Heart right ventricle (tissue), 16 donors: ENCODE results near the gene APOM. TPM values are rescaled to one million over a fixed set of nuclear protein-coding genes. Genes with fewer than 3 reads are reported as not detected.

ENCODE experiments used
- ATAC-seq, 8 donors: fragments of 200-7000 bp; cut with Tn5 transposase; one replicate each; pipeline ENCODE4 v1.9.1; 2020; ENCODE audit warnings: mild to moderate bottlenecking in 8 of 8, moderate library complexity in 8 of 8, moderate number of reproducible peaks in 1 of 8
- DNase-seq, 2 donors: peaks; one replicate each; pipeline ENCODE4 v3.0.0-alpha.2; 2020
- H3K27ac ChIP-seq, 10 donors: fragments of 200-600 bp; sonication (generic) in 2 of 10; one replicate each; pipeline versions ENCODE4 v1.5.0 to v1.8.0; 2020 to 2022; ENCODE audit warnings: mild to moderate bottlenecking in 3 of 10
- H3K27me3 ChIP-seq, 7 donors: fragments of 200-600 bp; one replicate each; pipeline ENCODE4 v1.8.0; 2021 to 2022; ENCODE audit warnings: mild to moderate bottlenecking in 2 of 7
- H3K36me3 ChIP-seq, 9 donors: fragments of 200-600 bp; sonication (generic) in 1 of 9; one replicate each; pipeline versions ENCODE4 v1.5.0 to v1.8.0; 2020 to 2022; ENCODE audit warnings: mild to moderate bottlenecking in 2 of 9
- H3K4me1 ChIP-seq, 9 donors: fragments of 200-600 bp; sonication (generic) in 1 of 9; one replicate each; pipeline versions ENCODE4 v1.5.0 to v1.8.0; 2020 to 2022; ENCODE audit warnings: mild to moderate bottlenecking in 4 of 9
- H3K4me3 ChIP-seq, 10 donors: fragments of 200-600 bp; sonication (generic) in 2 of 10; one replicate each; pipeline versions ENCODE4 v1.5.0 to v1.8.0; 2020 to 2022; ENCODE audit warnings: mild to moderate bottlenecking in 7 of 10, moderate library complexity in 2 of 10
- H3K9me3 ChIP-seq, 11 donors: fragments of 200-600 bp in 10 of 11; sonication (generic) in 2 of 11; one replicate each; pipeline versions ENCODE4 v1.5.0 to v1.8.0; 2013 to 2022; ENCODE audit warnings: mild to moderate bottlenecking in 2 of 11, control low read depth in 1 of 11, moderate library complexity in 1 of 11
- CTCF ChIP-seq, 9 donors: fragments of 200-600 bp; sonication (generic) in 2 of 9; IDR thresholded peaks; one replicate each; pipeline versions ENCODE4 v1.5.0 to v1.8.0; 2021 to 2022; ENCODE audit warnings: antibody characterized with exemption in 9 of 9, mild to moderate bottlenecking in 5 of 9, moderate library complexity in 1 of 9
- WGBS, 2 donors: extraction: QIAGEN DNeasy Blood & Tissue Kit; methylation state at CpG; one replicate each; pipeline ENCODE4 v1.1.7; 2013; ENCODE audit warnings: inconsistent platforms in 1 of 2; 5-methylcytosine and 5-hydroxymethylcytosine counted together
- intact Hi-C, 10 donors: fragments of 100-400 bp; cut with DNase I; formaldehyde crosslinking; loops; one replicate each; pipeline versions ENCODE4 v1.11.1 to v1.14.2; 2022
- polyA plus RNA-seq, 2 donors: library from polyadenylated mRNA; stranded (reverse); fragments of 200-250 nt; gene quantifications; one replicate each; pipeline ENCODE4 v1.2.3, GENCODE V29; 2013
- total RNA-seq, 10 donors: library from RNA; stranded (reverse); fragmentation: NEBNext Ultra II Directional in 3 of 10; extraction: Animal tissue kit (Norgen Biotek cat#: 25700) in 3 of 10; gene quantifications; one replicate each; pipeline versions ENCODE4 v1.2.1 to v1.2.4, GENCODE V29; 2021 to 2023
- donor health status: Arrhythmogenic right ventricular cardiomyopathy.
- donor health status: ischemic (EF 13 %, LVEDD 7.1; RV severe dilation, severe dysfunction).
- donor health status: healthy with polysubstance abuse.
- donor health status: DM: no; HTN: yes; CAD: no.
- donor health status: DM: no; HTN: no; CAD: no.
- donor health status: ischemic (EF 25% LVEDD 6.9; RV normal size, moderate dysfunction).
- donor health status: ischemic (EF 25% LVEDD 5.7; RV mildly dilated, moderate dysfunction).
- donor health status: healthy.
- donor health status: DM: yes; HTN: yes; CAD: no.
- donor health status: Ischemic cardiomyopathy.
- donor health status: ischemic (EF 35%, LVEDD 5.7; RV mildly dilated, moderate dysfunction).
- donor health status: nonischemic (EF 11% LVEDD 7.7; RV severe dilation, severe dysfunction).
- donor health status: DM: yes; HTN: yes; CAD: no.
- donor health status: PGD.
- donor health status: ischemic (EF 29% LVEDD 5.4; RV normal size, mild dysfunction).
- donor health status: nonischemic (EF 23%, LVEDD 6.1; RV moderate dilation, normal function).

The APOM gene
- total and polyA plus RNA-seq, 12 donors, result 1.8 to 7.4 (median 3.0) TPM

GRCh38 chr6:31634969-31635575 is 20.6 kb upstream of the APOM start:
- no peak overlapping the region for H3K4me3 ChIP-seq
- intact Hi-C loops, result no loop called here
- ATAC-seq, result no peak
- no peak for DNase-seq
- 81 to 83% methylated on average over 11 of the region's 11 CpGs for WGBS, 2 donors
- no peaks in the 10 kb centered on the region for H3K9me3 ChIP-seq
- no peaks in the 10 kb centered on the region for H3K27me3 ChIP-seq
- H3K4me1 ChIP-seq, result peaks cover 0 to 9% (median 0%) of the 10 kb centered on the region in 9 donors
- TF ChIP-seq CTCF (IDR thresholded peaks at IDR 0.05), result no peak
- H3K27ac ChIP-seq, result peak overlapping the region in 1 of 10 donors; percentile 9
- peaks cover 0 to 100% (median 86%) of the 10 kb centered on the region in 9 donors for H3K36me3 ChIP-seq

- Histone ChIP-seq H3K9me3 (no peaks in the 10 kb centered on the region), H3K27ac (peak overlapping the region in 1 of 10 donors; percentile 31), H3K4me1 (peaks cover 0 to 9% (median 0%) of the 10 kb centered on the region in 9 donors), H3K27me3 (no peaks in the 10 kb centered on the region), H3K4me3 (no peak overlapping the region), H3K36me3 (peaks cover 13 to 100% (median 86%) of the 10 kb centered on the region in 9 donors)
- DNase-seq, result no peak
- peak in 1 of 8 donors; percentile 7 for ATAC-seq
- intact Hi-C loops, result no loop called here
- TF ChIP-seq CTCF (IDR thresholded peaks at IDR 0.05), result no peak
- WGBS, 2 donors, result 80 to 83% methylated on average over 27 of the region's 27 CpGs
Observed at GRCh38 chr6:31636698-31637596, 18.7 kb upstream of the APOM start.

GRCh38 chr6:31639043-31639442 is 16.7 kb upstream of the APOM start:
- H3K27ac ChIP-seq, result no peak overlapping the region

More at GRCh38 chr6:31639043-31639442, 16.7 kb upstream of the APOM start:
- Histone ChIP-seq H3K9me3 (no peaks in the 10 kb centered on the region), H3K4me3 (no peak overlapping the region), H3K4me1 (peaks cover 0 to 9% (median 0%) of the 10 kb centered on the region in 9 donors), H3K36me3 (peaks cover 15 to 100% (median 96%) of the 10 kb centered on the region in 9 donors), H3K27me3 (no peaks in the 10 kb centered on the region)
- intact Hi-C loops, result no loop called here
- ATAC-seq (no peak), DNase-seq (no peak)
- WGBS, 2 donors, result 83 to 84% methylated on average over 9 of the region's 9 CpGs
- TF ChIP-seq CTCF (IDR thresholded peaks at IDR 0.05), result no peak
